ENCODE results near the gene CCDC192.

CCDC192 gene

GRCh38 chr5:127963931-127964330 is 260.7 kb downstream of the CCDC192 start:
- H3K4me1 ChIP-seq: peaks cover 0 to 6% (median 3%) of the 10 kb centered on the region in 4 donors
- intact Hi-C loops (cut with DNase I; ENCODE audit: low total_unique reads): no loop called here
- no peaks in the 10 kb centered on the region for H3K9me3 ChIP-seq
- H3K4me3 ChIP-seq: no peak overlapping the region
- TF ChIP-seq CTCF (IDR thresholded peaks at IDR 0.05): no peak
- no peak for DNase-seq
- H3K27me3 ChIP-seq: no peaks in the 10 kb centered on the region
- peaks cover 0 to 7% (median 7%) of the 10 kb centered on the region in 3 donors for H3K36me3 ChIP-seq
- no peak overlapping the region for H3K27ac ChIP-seq

- no peak for DNase-seq
- Histone ChIP-seq H3K36me3 (peaks cover 0 to 7% (median 7%) of the 10 kb centered on the region in 3 donors), H3K27me3 (no peaks in the 10 kb centered on the region), H3K4me3 (no peak overlapping the region), H3K4me1 (no peaks in the 10 kb centered on the region), H3K27ac (no peak overlapping the region), H3K9me3 (no peaks in the 10 kb centered on the region)
- no peak for TF ChIP-seq CTCF (IDR thresholded peaks at IDR 0.05)
- intact Hi-C loops (cut with DNase I; ENCODE audit: low total_unique reads): no loop called here
These were observed 264.3 kb downstream of the CCDC192 start for GRCh38 chr5:127967323-127967982.

GRCh38 chr5:127967983-127968592 is 264.9 kb downstream of the CCDC192 start:
- no peaks in the 10 kb centered on the region for H3K9me3 ChIP-seq
- DNase-seq: no peak
- H3K4me3 ChIP-seq: no peak overlapping the region
- no peak overlapping the region for H3K27ac ChIP-seq
- no peak for TF ChIP-seq CTCF (IDR thresholded peaks at IDR 0.05)
- no peaks in the 10 kb centered on the region for H3K27me3 ChIP-seq
- H3K36me3 ChIP-seq: peaks cover 0 to 7% (median 7%) of the 10 kb centered on the region in 3 donors
- intact Hi-C loops (cut with DNase I; ENCODE audit: low total_unique reads): no loop called here
- H3K4me1 ChIP-seq: no peaks in the 10 kb centered on the region

GRCh38 chr5:127969002-127969401 is 265.8 kb downstream of the CCDC192 start:
- Histone ChIP-seq H3K36me3 (peaks cover 0 to 7% (median 7%) of the 10 kb centered on the region in 3 donors), H3K27ac (no peak overlapping the region), H3K4me1 (no peaks in the 10 kb centered on the region), H3K9me3 (no peaks in the 10 kb centered on the region), H3K4me3 (no peak overlapping the region), H3K27me3 (no peaks in the 10 kb centered on the region)
- intact Hi-C loops (cut with DNase I; ENCODE audit: low total_unique reads): no loop called here
- TF ChIP-seq CTCF (IDR thresholded peaks at IDR 0.05): no peak
- DNase-seq: no peak

- no peaks in the 10 kb centered on the region for H3K9me3 ChIP-seq
- H3K27me3 ChIP-seq: no peaks in the 10 kb centered on the region
- no peak overlapping the region for H3K27ac ChIP-seq
- H3K4me1 ChIP-seq: no peaks in the 10 kb centered on the region
- no peak for DNase-seq
- no peak for TF ChIP-seq CTCF (IDR thresholded peaks at IDR 0.05)
- H3K4me3 ChIP-seq: no peak overlapping the region
- intact Hi-C loops (cut with DNase I; ENCODE audit: low total_unique reads): no loop called here
- H3K36me3 ChIP-seq: peaks cover 0 to 7% (median 7%) of the 10 kb centered on the region in 3 donors
These were observed 266.5 kb downstream of the CCDC192 start for GRCh38 chr5:127969651-127970050.

All from tibial artery (tissue), 4 donors.